ENCODE data around the gene KRTAP5-9.
"Not testable (repeated sequence)": the region's sequence is repeated elsewhere in the genome, so short reads cannot be mapped to it uniquely, and the experiment has no call there.

DNA sequence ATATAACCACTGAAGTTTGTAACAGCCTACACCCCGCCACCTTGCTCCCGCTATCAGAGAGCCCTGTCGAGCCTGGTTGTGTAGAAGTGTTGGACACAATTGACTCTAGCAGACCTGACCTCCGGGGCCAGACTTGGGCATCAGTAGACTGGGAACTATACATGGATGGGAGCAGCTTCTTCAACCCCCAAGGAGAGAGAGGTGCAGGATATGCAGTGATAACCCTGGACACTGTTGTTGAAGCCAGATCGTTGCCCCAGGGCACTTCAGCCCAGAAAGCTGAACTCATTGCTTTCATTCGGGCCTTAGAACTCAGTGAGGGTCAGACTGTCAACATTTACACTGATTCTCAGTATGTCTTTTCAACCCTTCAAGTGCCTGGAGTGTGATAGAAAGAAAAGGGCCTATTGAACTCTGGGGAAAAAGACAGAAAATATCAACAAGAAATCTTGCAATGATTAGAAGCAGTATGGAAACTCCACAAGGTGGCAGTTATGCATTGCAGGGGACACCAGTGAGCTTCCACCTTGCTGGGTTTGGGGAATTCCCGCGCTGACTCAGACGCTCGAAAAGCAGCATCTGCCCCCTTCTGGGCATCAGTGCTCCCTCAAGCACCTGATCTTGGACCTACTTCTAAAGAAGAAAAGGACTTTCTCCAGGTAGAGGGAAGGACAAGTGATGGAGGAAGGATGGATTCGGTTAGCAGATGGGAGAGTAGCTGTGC is 40.8 kb downstream of the KRTAP5-9 start:
- TF ChIP-seq, protein P1, sequence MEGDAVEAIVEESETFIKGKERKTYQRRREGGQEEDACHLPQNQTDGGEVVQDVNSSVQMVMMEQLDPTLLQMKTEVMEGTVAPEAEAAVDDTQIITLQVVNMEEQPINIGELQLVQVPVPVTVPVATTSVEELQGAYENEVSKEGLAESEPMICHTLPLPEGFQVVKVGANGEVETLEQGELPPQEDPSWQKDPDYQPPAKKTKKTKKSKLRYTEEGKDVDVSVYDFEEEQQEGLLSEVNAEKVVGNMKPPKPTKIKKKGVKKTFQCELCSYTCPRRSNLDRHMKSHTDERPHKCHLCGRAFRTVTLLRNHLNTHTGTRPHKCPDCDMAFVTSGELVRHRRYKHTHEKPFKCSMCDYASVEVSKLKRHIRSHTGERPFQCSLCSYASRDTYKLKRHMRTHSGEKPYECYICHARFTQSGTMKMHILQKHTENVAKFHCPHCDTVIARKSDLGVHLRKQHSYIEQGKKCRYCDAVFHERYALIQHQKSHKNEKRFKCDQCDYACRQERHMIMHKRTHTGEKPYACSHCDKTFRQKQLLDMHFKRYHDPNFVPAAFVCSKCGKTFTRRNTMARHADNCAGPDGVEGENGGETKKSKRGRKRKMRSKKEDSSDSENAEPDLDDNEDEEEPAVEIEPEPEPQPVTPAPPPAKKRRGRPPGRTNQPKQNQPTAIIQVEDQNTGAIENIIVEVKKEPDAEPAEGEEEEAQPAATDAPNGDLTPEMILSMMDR (IDR thresholded peaks at IDR 0.05; ENCODE audit: insufficient read depth, low read length, poor library complexity, severe bottlenecking): peak; percentile 20
- TF ChIP-seq EZH2phosphoT487 (conservative IDR thresholded peaks at IDR 0.05; ENCODE audit: low read length): not testable (repeated sequence)
